Measurements from ENCODE around the gene RRAS2. TPM values are rescaled to one million over a fixed set of nuclear protein-coding genes. Genes with fewer than 3 reads are reported as not detected.

RRAS2 gene
- total and polyA plus RNA-seq, 10 of the 15 experiments (the other 5 are each of a cell fraction or from before 2014, with no cell fraction given): 26.9 to 72.4 (median 45.4) TPM

DNA sequence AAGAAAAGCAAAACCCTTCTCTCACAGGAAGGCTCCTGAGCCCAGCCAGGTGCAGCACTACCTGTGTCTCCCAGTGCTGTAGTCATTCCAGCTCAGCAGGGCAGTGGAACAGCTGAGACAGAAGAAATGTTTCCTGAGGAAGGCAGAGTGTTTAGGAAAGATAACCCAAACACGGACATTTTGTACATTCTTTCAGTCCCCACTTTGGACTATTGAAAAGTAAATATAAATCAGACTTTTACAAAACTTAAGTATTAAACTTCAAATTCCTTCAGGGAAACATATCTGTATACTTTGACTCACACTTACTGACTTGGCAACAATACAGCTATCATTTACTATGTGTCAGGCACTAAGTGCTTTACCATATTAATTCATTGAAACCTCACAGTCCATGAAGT, 40.4 kb downstream of the RRAS2 start:
- H3K27me3 ChIP-seq (replicated peaks in 1 of 2; ENCODE audit: control insufficient read depth in 2 of 2, insufficient read depth in 2 of 2, low read length in 1 of 2): no peaks in the 10 kb centered on the region
- in situ Hi-C loops (cut with MboI): no loop called here
- no peak overlapping the region for H2AFZ ChIP-seq (ENCODE audit: control insufficient read depth, low read depth, low read length)
- DNase-seq (ENCODE audit: low read depth, low spot score): no peak
- peaks cover 37% of the 10 kb centered on the region for H3K4me1 ChIP-seq (ENCODE audit: control insufficient read depth, insufficient read depth, low read length)
- 60% methylated on average over 1 of the region's 1 CpG for WGBS (ENCODE audit: insufficient coverage, insufficient replicate concordance, low lambda C conversion rate, missing lambda C conversion rate)
- SMC1A ChIA-PET (ENCODE audit: uncharacterized antibody, unreplicated experiment): interaction anchor here (0.6 to 10.3 kb wide), 10 partner anchors 9 to 95 kb away, joined by 3 to 89 read pairs (median 4); no protein-coding TSS in a partner anchor
- POLR2A ChIA-PET: interaction anchor here (0.6 to 2.8 kb wide), 7 partner anchors 14 to 244 kb away, joined by 3 to 8 read pairs (median 4); no protein-coding TSS in a partner anchor
- H3K9me3 ChIP-seq (replicated peaks; ENCODE audit: control insufficient read depth, insufficient read depth, low read length): no peaks in the 10 kb centered on the region; the same call in none of the 3 replicates
- RAD21 ChIA-PET (ENCODE audit: unreplicated experiment): interaction anchor here (0.6 to 3.3 kb wide), 7 partner anchors 9 to 137 kb away, joined by 3 to 14 read pairs (median 4); no protein-coding TSS in a partner anchor
- BruUV-seq (replicated peaks): no TSS peak
- H3K27ac ChIP-seq (ENCODE audit: control insufficient read depth, insufficient read depth): no peak overlapping the region
- intact Hi-C loops (cut with micrococcal nuclease; ENCODE audit: unreplicated experiment): no loop called here
- H4K20me1 ChIP-seq (ENCODE audit: control insufficient read depth, insufficient read depth): no peaks in the 10 kb centered on the region
- no peak overlapping the region for H3K9ac ChIP-seq (ENCODE audit: control insufficient read depth, insufficient read depth, low read length)
- no peak overlapping the region for H3K4me3 ChIP-seq
- no peak for FAIRE-seq
- H3K4me2 ChIP-seq (ENCODE audit: control insufficient read depth, insufficient read depth): 0 out of 2 replicates have a peak overlapping the region, but pooled peaks have one; percentile 23
- TF ChIP-seq, protein P1, sequence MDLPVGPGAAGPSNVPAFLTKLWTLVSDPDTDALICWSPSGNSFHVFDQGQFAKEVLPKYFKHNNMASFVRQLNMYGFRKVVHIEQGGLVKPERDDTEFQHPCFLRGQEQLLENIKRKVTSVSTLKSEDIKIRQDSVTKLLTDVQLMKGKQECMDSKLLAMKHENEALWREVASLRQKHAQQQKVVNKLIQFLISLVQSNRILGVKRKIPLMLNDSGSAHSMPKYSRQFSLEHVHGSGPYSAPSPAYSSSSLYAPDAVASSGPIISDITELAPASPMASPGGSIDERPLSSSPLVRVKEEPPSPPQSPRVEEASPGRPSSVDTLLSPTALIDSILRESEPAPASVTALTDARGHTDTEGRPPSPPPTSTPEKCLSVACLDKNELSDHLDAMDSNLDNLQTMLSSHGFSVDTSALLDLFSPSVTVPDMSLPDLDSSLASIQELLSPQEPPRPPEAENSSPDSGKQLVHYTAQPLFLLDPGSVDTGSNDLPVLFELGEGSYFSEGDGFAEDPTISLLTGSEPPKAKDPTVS (IDR thresholded peaks at IDR 0.05; ENCODE audit: low read depth, low read length): no peak
- TF ChIP-seq JUND (IDR thresholded peaks at IDR 0.05; ENCODE audit: low read depth, low read length): no peak
- no peak for TF ChIP-seq EED (IDR thresholded peaks at IDR 0.05; ENCODE audit: low read depth)
- TF ChIP-seq, protein P2, sequence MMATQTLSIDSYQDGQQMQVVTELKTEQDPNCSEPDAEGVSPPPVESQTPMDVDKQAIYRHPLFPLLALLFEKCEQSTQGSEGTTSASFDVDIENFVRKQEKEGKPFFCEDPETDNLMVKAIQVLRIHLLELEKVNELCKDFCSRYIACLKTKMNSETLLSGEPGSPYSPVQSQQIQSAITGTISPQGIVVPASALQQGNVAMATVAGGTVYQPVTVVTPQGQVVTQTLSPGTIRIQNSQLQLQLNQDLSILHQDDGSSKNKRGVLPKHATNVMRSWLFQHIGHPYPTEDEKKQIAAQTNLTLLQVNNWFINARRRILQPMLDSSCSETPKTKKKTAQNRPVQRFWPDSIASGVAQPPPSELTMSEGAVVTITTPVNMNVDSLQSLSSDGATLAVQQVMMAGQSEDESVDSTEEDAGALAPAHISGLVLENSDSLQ (IDR thresholded peaks at IDR 0.05): no peak
- no peak for TF ChIP-seq NR2F1 (conservative IDR thresholded peaks at IDR 0.05)
- TF ChIP-seq, protein P3, sequence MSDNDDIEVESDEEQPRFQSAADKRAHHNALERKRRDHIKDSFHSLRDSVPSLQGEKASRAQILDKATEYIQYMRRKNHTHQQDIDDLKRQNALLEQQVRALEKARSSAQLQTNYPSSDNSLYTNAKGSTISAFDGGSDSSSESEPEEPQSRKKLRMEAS (IDR thresholded peaks at IDR 0.05; ENCODE audit: low read depth, low read length): no peak
- no peak for TF ChIP-seq GATAD2B (conservative IDR thresholded peaks at IDR 0.05; ENCODE audit: low read depth)
- TF ChIP-seq, protein P4, sequence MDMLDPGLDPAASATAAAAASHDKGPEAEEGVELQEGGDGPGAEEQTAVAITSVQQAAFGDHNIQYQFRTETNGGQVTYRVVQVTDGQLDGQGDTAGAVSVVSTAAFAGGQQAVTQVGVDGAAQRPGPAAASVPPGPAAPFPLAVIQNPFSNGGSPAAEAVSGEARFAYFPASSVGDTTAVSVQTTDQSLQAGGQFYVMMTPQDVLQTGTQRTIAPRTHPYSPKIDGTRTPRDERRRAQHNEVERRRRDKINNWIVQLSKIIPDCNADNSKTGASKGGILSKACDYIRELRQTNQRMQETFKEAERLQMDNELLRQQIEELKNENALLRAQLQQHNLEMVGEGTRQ (IDR thresholded peaks at IDR 0.05; ENCODE audit: borderline replicate concordance, low read depth, low read length): no peak
- no peak for TF ChIP-seq KAT2A (conservative IDR thresholded peaks at IDR 0.05; ENCODE audit: control insufficient read depth, low read depth, low read length)
- no peak for TF ChIP-seq SUPT20H (IDR thresholded peaks at IDR 0.05; ENCODE audit: borderline replicate concordance, control insufficient read depth, low read depth, low read length)
- TF ChIP-seq, protein P5, sequence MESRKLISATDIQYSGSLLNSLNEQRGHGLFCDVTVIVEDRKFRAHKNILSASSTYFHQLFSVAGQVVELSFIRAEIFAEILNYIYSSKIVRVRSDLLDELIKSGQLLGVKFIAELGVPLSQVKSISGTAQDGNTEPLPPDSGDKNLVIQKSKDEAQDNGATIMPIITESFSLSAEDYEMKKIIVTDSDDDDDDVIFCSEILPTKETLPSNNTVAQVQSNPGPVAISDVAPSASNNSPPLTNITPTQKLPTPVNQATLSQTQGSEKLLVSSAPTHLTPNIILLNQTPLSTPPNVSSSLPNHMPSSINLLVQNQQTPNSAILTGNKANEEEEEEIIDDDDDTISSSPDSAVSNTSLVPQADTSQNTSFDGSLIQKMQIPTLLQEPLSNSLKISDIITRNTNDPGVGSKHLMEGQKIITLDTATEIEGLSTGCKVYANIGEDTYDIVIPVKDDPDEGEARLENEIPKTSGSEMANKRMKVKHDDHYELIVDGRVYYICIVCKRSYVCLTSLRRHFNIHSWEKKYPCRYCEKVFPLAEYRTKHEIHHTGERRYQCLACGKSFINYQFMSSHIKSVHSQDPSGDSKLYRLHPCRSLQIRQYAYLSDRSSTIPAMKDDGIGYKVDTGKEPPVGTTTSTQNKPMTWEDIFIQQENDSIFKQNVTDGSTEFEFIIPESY (IDR thresholded peaks at IDR 0.05): no peak
- TF ChIP-seq SREBF1 (IDR thresholded peaks at IDR 0.05; ENCODE audit: low read length): no peak
- H3K79me2 ChIP-seq (ENCODE audit: control insufficient read depth, insufficient read depth, low read length): peaks cover 85% of the 10 kb centered on the region
- no peaks in the 10 kb centered on the region for H3K36me3 ChIP-seq (ENCODE audit: control insufficient read depth in 2 of 2, insufficient read depth in 2 of 2, low read length in 1 of 2)
- CTCF ChIA-PET: interaction anchor here (0.9 to 4.6 kb wide), 5 partner anchors 10 to 18 kb away, joined by 5 to 33 read pairs (median 5); no protein-coding TSS in a partner anchor
- ATAC-seq: no peak
